Measurements from ENCODE around the gene CCDC157.

The CCDC157 gene

DNA sequence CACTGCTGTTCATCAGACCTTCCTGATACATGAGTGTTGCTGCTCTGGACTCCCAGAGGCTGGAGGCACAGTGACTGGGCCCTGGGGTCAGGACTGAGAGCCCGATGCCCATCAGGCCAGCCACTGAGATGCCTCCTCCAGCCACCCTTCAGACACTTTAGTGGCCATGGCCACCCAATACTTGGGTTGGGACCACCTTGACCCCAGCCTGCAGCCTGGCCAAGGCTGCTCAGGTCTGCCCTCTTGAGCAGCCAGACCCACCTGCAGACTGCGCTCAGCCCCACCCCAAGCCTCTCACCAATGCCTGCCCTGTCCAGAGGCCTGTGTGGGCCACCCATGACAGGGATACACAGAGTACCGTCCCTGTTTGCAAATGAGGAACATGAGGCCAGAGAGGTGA, 26.3 kb downstream of the CCDC157 start:
- DNase-seq (ENCODE audit: low read depth) = no peak
- no peak overlapping the region for H3K4me3 ChIP-seq (ENCODE audit: control insufficient read depth, low read depth, low read length)

DNA sequence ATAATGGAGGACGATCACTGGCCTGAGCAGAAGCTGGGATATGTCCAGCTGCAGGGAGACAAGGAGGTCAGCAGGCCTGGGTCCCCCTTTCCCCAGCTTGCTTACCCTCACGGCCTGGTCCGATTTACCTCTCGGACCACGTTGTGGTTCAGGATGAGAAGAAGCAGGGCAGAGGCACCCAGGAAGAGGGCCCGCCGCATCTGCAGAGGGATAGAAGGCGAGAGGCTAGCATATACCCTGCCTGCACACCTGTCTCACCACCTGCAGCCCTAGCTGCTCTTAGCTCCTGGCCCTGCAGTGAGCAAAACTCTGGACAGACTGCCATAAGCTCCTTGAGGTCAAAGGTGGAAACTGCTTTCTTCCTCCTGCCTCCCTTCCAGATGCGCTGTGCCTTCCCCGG, 29.1 kb downstream of the CCDC157 start:
- no peak for DNase-seq (ENCODE audit: low read depth)
- TF ChIP-seq, protein P1, sequence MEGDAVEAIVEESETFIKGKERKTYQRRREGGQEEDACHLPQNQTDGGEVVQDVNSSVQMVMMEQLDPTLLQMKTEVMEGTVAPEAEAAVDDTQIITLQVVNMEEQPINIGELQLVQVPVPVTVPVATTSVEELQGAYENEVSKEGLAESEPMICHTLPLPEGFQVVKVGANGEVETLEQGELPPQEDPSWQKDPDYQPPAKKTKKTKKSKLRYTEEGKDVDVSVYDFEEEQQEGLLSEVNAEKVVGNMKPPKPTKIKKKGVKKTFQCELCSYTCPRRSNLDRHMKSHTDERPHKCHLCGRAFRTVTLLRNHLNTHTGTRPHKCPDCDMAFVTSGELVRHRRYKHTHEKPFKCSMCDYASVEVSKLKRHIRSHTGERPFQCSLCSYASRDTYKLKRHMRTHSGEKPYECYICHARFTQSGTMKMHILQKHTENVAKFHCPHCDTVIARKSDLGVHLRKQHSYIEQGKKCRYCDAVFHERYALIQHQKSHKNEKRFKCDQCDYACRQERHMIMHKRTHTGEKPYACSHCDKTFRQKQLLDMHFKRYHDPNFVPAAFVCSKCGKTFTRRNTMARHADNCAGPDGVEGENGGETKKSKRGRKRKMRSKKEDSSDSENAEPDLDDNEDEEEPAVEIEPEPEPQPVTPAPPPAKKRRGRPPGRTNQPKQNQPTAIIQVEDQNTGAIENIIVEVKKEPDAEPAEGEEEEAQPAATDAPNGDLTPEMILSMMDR (conservative IDR thresholded peaks at IDR 0.05; ENCODE audit: control insufficient read depth, insufficient read depth, low read depth, low read length) = no peak
- no peak overlapping the region for H3K4me3 ChIP-seq (ENCODE audit: control insufficient read depth, low read depth, low read length)

More for the DNA sequence above, 26.3 kb downstream of the CCDC157 start:
- TF ChIP-seq, protein P1 (conservative IDR thresholded peaks at IDR 0.05; ENCODE audit: control insufficient read depth, insufficient read depth, low read depth, low read length) = no peak

DNA sequence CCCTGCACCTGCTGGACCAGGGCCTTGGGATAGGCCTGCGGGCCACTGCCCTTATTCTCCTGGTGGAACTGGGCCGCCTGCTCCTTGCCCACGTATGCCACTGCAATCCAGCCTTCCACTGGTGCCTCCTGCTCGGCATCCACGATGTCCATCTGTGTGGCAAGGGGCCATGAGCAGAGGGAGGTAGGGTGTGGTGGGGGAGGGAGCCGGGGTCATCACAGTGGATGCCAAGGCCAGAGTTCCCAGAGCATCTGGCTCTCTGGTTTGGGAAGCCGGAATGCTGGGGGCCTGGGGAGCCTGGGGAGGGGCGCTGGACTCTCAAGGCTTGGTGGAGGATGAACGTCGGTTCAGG, 29.8 kb downstream of the CCDC157 start:
- H3K4me3 ChIP-seq (ENCODE audit: control insufficient read depth, low read depth, low read length) = peak overlapping the region; percentile 64

DNA sequence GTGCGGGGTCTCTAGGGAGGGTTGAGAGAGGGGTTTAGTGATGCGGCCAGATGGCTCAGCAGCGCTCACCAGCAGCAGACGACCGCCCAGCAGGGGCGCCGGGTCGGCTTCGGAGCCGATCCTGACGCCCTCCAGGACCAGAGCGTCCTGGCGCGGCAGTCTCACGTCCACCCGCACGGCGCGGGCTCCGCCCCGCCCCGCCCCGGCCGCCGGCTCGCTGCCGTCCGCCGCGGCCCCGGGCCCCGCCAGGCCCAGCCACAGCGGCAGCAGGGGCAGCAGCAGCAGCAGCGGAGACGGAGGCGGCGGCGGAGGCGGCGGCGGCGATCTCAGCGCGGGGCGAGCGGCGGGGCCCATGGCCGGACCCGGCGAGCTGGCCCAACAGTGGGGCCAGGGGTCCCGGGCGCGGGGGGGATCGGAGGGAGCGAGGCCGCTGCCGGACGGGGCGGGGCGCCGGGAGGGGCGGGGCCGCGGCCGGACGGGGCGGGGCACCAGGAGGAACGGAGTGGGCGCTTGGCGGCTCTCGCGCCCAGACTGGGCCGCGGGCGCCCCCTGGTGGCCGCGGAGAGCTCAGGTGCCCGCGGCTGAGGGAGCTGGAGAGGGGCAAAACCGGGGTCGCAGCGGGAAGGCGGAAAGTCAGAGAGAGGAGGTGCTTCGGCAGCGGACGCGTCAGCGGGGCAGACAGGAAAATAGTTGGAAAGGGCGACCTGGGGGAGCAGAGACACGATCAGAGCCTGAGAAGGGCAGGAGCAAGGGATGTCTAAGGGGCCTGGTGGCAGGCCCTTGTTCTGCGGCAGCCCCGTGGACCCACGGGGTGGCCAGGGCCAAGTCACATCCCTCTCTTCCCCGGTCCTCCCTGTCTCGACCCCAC, 30.4 kb downstream of the CCDC157 start, which contains the start of gene RNF215:
TSS of gene RNF215 (minus strand) at position 452 of the 868 bp plus-strand sequence. CDS start at position 354, 98 bp downstream.
- TF ChIP-seq, protein P1 (conservative IDR thresholded peaks at IDR 0.05; ENCODE audit: control insufficient read depth, insufficient read depth, low read depth, low read length) = no peak
- DNase-seq (ENCODE audit: low read depth) = peak; percentile 57
- peak within 1 kb of the TSS; percentile 64 for H3K4me3 ChIP-seq (ENCODE audit: control insufficient read depth, low read depth, low read length)

More for the DNA sequence above, 29.8 kb downstream of the CCDC157 start:
- DNase-seq (ENCODE audit: low read depth) = no peak
- TF ChIP-seq, protein P1 (conservative IDR thresholded peaks at IDR 0.05; ENCODE audit: control insufficient read depth, insufficient read depth, low read depth, low read length) = no peak

DNA sequence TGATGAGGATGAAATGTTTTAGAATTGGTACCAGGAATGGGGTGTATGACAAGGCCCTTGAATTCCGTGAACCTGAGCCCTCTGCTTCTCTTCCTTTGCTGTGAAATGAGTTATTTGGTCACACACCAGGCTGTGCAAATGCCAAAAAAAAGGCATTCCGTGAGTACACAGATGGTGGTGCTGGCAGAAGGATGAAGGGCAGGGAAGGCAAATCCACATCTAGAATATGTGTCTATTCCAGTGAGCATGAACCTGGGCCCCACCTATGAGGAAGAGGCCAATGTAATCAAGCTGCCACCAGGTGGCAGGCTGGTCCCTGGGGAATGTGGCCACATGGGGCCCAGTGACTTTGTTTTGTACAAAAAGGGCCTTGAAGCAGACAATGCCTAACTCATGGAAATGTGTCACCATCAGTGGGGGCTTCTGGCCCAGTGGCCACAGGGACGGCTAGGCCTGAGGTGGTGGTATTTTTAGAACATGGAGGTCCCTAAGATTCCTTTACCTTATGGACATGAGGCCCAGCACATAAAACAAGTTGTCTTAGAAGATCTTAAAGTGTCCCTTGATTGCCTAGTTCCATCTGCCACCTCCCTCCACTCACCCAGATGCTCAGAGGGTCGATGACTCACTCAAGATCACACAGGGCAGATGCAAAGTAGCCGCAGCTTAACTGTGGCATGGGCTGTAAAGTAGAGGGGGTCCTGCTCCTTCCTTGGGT, 34.3 kb downstream of the CCDC157 start:
- peak; percentile 73 for DNase-seq (ENCODE audit: low read depth)
- no peak overlapping the region for H3K4me3 ChIP-seq (ENCODE audit: control insufficient read depth, low read depth, low read length)
- TF ChIP-seq, protein P1 (conservative IDR thresholded peaks at IDR 0.05; ENCODE audit: control insufficient read depth, insufficient read depth, low read depth, low read length) = peak; percentile 70

DNA sequence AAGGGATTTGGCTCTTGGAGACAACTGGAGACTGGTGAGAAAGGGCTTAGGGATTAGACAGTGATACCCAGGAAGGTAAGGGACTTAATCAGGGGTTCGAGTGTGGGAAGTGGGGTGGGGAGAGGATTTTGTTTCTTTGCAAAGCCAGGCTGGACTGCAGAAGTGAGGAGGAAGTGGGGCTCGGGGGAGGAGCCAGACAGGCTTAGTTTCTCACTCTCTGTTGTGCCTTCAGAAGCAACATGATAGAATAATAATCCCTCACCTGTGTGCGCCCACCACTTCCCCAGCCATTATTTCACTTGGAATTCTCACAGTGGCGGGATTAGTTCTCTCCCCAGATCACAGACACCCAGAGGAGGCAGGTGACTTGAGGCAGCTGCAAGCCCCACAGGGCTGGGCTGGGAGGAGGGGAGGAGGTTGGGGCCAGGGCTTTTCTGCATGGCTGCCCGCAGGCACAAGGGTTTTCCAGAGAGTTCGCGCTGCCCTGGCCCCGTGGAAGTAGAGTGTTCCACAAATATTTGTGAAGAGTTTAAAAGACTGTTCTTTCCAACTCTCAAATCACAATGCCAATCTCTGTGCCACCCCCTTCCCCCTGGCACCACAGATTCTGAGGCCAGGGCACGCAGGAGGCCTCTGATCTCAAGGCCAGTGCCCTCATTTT, 36.0 kb downstream of the CCDC157 start:
- no peak for DNase-seq (ENCODE audit: low read depth)
- H3K4me3 ChIP-seq (ENCODE audit: control insufficient read depth, low read depth, low read length) = no peak overlapping the region
- TF ChIP-seq, protein P1 (conservative IDR thresholded peaks at IDR 0.05; ENCODE audit: control insufficient read depth, insufficient read depth, low read depth, low read length) = no peak
